ENCODE results near the gene REPS2.

- no peak for TF ChIP-seq GATA3 (IDR thresholded peaks at IDR 0.05; ENCODE audit: low read depth, low read length)
- TF ChIP-seq GATA2 (IDR thresholded peaks at IDR 0.05; ENCODE audit: low read depth, low read length), result no peak
Observed at GRCh38 chrX:17104433-17104832, 158.0 kb downstream of the REPS2 start.

Measured in SH-SY5Y (cell line).